Fibroblast of lung (primary cell): ENCODE measurements around the gene POLK. TPM values are rescaled to one million over a fixed set of nuclear protein-coding genes. Genes with fewer than 3 reads are reported as not detected.

Experiments
- DNase-seq, 2 donors: peaks; one replicate each; pipeline versions ENCODE4 v3.0.0 to v3.0.0-alpha.2; 2010; ENCODE audit warnings: low read depth in 2 of 2
- H2AFZ ChIP-seq: 2 replicates; pipeline ENCODE4 v1.5.1; 2012; ENCODE audit warnings: low read length, control low read depth, inconsistent platforms
- H3K27ac ChIP-seq: 2 replicates; pipeline ENCODE4 v1.5.1; 2011; ENCODE audit warnings: low read length, control low read depth; ENCODE audit not compliant: insufficient read depth
- H3K27me3 ChIP-seq: 2 replicates; pipeline ENCODE4 v1.5.1; 2011; ENCODE audit warnings: mild to moderate bottlenecking, low read length; ENCODE audit not compliant: control insufficient read depth, insufficient read depth
- H3K36me3 ChIP-seq: 2 replicates; pipeline ENCODE4 v1.5.1; 2011; ENCODE audit warnings: low read length; ENCODE audit not compliant: control insufficient read depth, insufficient read depth
- H3K4me1 ChIP-seq: 2 replicates; pipeline ENCODE4 v1.5.1; 2011; ENCODE audit warnings: low read length; ENCODE audit not compliant: control insufficient read depth, insufficient read depth; ENCODE audit errors: extremely low read depth
- H3K4me2 ChIP-seq: 2 replicates; pipeline ENCODE4 v1.5.1; 2011; ENCODE audit warnings: low read length, control low read depth; ENCODE audit not compliant: insufficient read depth; ENCODE audit errors: extremely low read depth
- H3K4me3 ChIP-seq, 4 experiments: fragments of 200-600 bp in 1 of 4; sonication (generic) in 1 of 4; replicated peaks in 1 of 4; 2 replicates each; pipeline ENCODE4 v1.5.1; 2011 to 2016; ENCODE audit warnings: low read length in 4 of 4, low read depth in 3 of 4, mild to moderate bottlenecking in 3 of 4, control low read depth in 2 of 4, inconsistent platforms in 1 of 4, mixed read lengths in 1 of 4; ENCODE audit not compliant: insufficient read depth in 1 of 4; ENCODE audit errors: control extremely low read depth in 1 of 4
- H3K79me2 ChIP-seq: 2 replicates; pipeline ENCODE4 v1.5.1; 2012; ENCODE audit warnings: mild to moderate bottlenecking, low read length, inconsistent platforms; ENCODE audit not compliant: control insufficient read depth, insufficient read depth
- H3K9ac ChIP-seq: 2 replicates; pipeline ENCODE4 v1.5.1; 2011; ENCODE audit warnings: mild to moderate bottlenecking, low read length, control low read depth; ENCODE audit not compliant: insufficient read depth
- H3K9me3 ChIP-seq: 2 replicates; pipeline ENCODE4 v1.5.1; 2012; ENCODE audit warnings: low read depth, low read length; ENCODE audit not compliant: control insufficient read depth, insufficient read depth
- H4K20me1 ChIP-seq: 2 replicates; pipeline ENCODE4 v1.5.1; 2011; ENCODE audit warnings: low read length; ENCODE audit not compliant: control insufficient read depth, insufficient read depth; ENCODE audit errors: extremely low read depth
- CTCF ChIP-seq, 2 donors: IDR thresholded peaks in 1 of 2; conservative IDR thresholded peaks in 1 of 2; 1 replicate in 1 of 2; 2 replicates in 1 of 2; pipeline ENCODE4 v1.5.1; 2011 to 2012; ENCODE audit warnings: low read length in 2 of 2, control low read depth in 1 of 2, inconsistent platforms in 1 of 2, low read depth in 1 of 2, mild to moderate bottlenecking in 1 of 2
- EZH2 ChIP-seq: IDR thresholded peaks from 2 replicates; pipeline ENCODE4 v1.5.1; 2012; ENCODE audit warnings: low read length, control low read depth, mild to moderate bottlenecking; ENCODE audit errors: missing control alignments
- polyA plus RNA-seq, 2 donors: library from polyadenylated mRNA; depleted of rRNA in 1 of 2; stranded (reverse) in 1 of 2; unstranded in 1 of 2; fragments of >200 nt; gene quantifications; 2 replicates each; pipeline ENCODE4 v1.2.1, GENCODE V29; 2011 to 2012; ENCODE audit warnings: missing spikeins in 1 of 2
- total RNA-seq: library from RNA; depleted of rRNA; stranded (reverse); fragments of >200 nt; gene quantifications from 2 replicates; pipeline ENCODE4 v1.2.1, GENCODE V29; 2014

POLK gene
- total and polyA plus RNA-seq, 2 donors (not counting 1 experiment from before 2014, with no cell fraction given): 32.0 to 44.9 TPM

- Histone ChIP-seq H4K20me1 (no peaks in the 10 kb centered on the region), H3K4me2 (no peak overlapping the region), H3K4me3 (no peak overlapping the region), H3K79me2 (peaks cover 15% of the 10 kb centered on the region), H3K27me3 (no peaks in the 10 kb centered on the region), H3K9ac (no peak overlapping the region), H3K9me3 (no peaks in the 10 kb centered on the region), H3K27ac (no peak overlapping the region), H3K4me1 (no peaks in the 10 kb centered on the region), H2AFZ (no peak overlapping the region), H3K36me3 (no peaks in the 10 kb centered on the region)
- no peak for TF ChIP-seq CTCF (conservative IDR thresholded peaks at IDR 0.05 in 1 of 2, IDR thresholded peaks at IDR 0.05 in 1 of 2; ENCODE audit: low read depth in 1 of 2, low read length in 2 of 2)
- no peak for TF ChIP-seq EZH2
- no peak for DNase-seq
Observed at GRCh38 chr5:75466006-75466716, 45.5 kb upstream of the POLK start.

- H3K36me3 ChIP-seq: no peaks in the 10 kb centered on the region
- H3K9ac ChIP-seq: no peak overlapping the region
- no peak for DNase-seq
- H3K4me1 ChIP-seq: no peaks in the 10 kb centered on the region
- no peaks in the 10 kb centered on the region for H4K20me1 ChIP-seq
- H3K4me3 ChIP-seq: no peak overlapping the region
- peaks cover 16% of the 10 kb centered on the region for H3K79me2 ChIP-seq
- no peaks in the 10 kb centered on the region for H3K9me3 ChIP-seq
- no peaks in the 10 kb centered on the region for H3K27me3 ChIP-seq
- TF ChIP-seq EZH2: no peak
- no peak for TF ChIP-seq CTCF (conservative IDR thresholded peaks at IDR 0.05 in 1 of 2, IDR thresholded peaks at IDR 0.05 in 1 of 2; ENCODE audit: low read depth in 1 of 2, low read length in 2 of 2)
- H3K27ac ChIP-seq: no peak overlapping the region
- H2AFZ ChIP-seq: no peak overlapping the region
- H3K4me2 ChIP-seq: no peak overlapping the region
Observed at GRCh38 chr5:75468593-75468992, 43.1 kb upstream of the POLK start.

- Histone ChIP-seq H3K4me1 (no peaks in the 10 kb centered on the region), H3K27me3 (no peaks in the 10 kb centered on the region), H3K27ac (no peak overlapping the region), H3K4me2 (no peak overlapping the region), H3K4me3 (no peak overlapping the region), H2AFZ (no peak overlapping the region), H3K79me2 (peaks cover 15% of the 10 kb centered on the region), H3K9ac (no peak overlapping the region), H3K9me3 (no peaks in the 10 kb centered on the region), H3K36me3 (no peaks in the 10 kb centered on the region), H4K20me1 (no peaks in the 10 kb centered on the region)
- DNase-seq: peak in 1 of 2 donors; percentile 8
- TF ChIP-seq EZH2 (no peak), CTCF (conservative IDR thresholded peaks at IDR 0.05 in 1 of 2, IDR thresholded peaks at IDR 0.05 in 1 of 2; ENCODE audit: low read depth in 1 of 2, low read length in 2 of 2) (no peak)
Observed at GRCh38 chr5:75469017-75469416, 42.7 kb upstream of the POLK start.
